DOHH2 (cell line): ENCODE data around the gene SMPDL3A.

ENCODE experiments used
- H3F3A ChIP-seq: fragments of 200-600 bp; sonication (generic), shearing (Covaris generic); 2 replicates; pipeline ENCODE4 v1.6.0; 2016; ENCODE audit warnings: antibody characterized with exemption, mild to moderate bottlenecking; ENCODE audit not compliant: control insufficient read depth, insufficient read depth
- H3K27ac ChIP-seq: fragments of 200-600 bp; sonication (generic); 2 replicates; pipeline ENCODE4 v1.5.1; 2014; ENCODE audit warnings: low read depth, mild to moderate bottlenecking, low read length, moderate library complexity
- H3K27me3 ChIP-seq: fragments of 200-600 bp; sonication (generic); 2 replicates; pipeline ENCODE4 v1.6.1; 2014; ENCODE audit warnings: mild to moderate bottlenecking, low read length, mixed read lengths; ENCODE audit not compliant: control insufficient read depth
- H3K36me3 ChIP-seq: fragments of 200-600 bp; sonication (generic); 2 replicates; pipeline ENCODE4 v1.6.1; 2014; ENCODE audit warnings: mild to moderate bottlenecking, low read length, moderate library complexity, mixed read lengths; ENCODE audit not compliant: control insufficient read depth
- H3K4me1 ChIP-seq: fragments of 200-600 bp; sonication (generic); 2 replicates; pipeline ENCODE4 v1.6.1; 2014; ENCODE audit warnings: mild to moderate bottlenecking, low read length, mixed read lengths; ENCODE audit not compliant: control insufficient read depth
- H3K4me2 ChIP-seq: fragments of 200-600 bp; sonication (generic); 2 replicates; pipeline ENCODE4 v1.6.0; 2014; ENCODE audit warnings: mild to moderate bottlenecking, low read length, moderate library complexity
- H3K4me3 ChIP-seq: fragments of 200-600 bp; sonication (generic); 2 replicates; pipeline ENCODE4 v1.5.1; 2014; ENCODE audit warnings: mild to moderate bottlenecking, low read length, mixed read lengths
- H3K79me2 ChIP-seq: fragments of 200-600 bp; sonication (generic); 2 replicates; pipeline ENCODE4 v1.6.1; 2014; ENCODE audit warnings: mild to moderate bottlenecking, low read length, mixed read lengths; ENCODE audit not compliant: control insufficient read depth
- H3K9me2 ChIP-seq: fragments of 200-600 bp; sonication (generic); replicated peaks from 2 replicates; pipeline ENCODE4 v1.6.1; 2014; ENCODE audit warnings: mild to moderate bottlenecking, low read length, mixed read lengths; ENCODE audit not compliant: control insufficient read depth
- H3K9me3 ChIP-seq: fragments of 200-600 bp; sonication (generic); 2 replicates; pipeline ENCODE4 v1.6.1; 2014; ENCODE audit warnings: antibody characterized with exemption, low read length, mixed read lengths; ENCODE audit not compliant: control insufficient read depth, insufficient read depth
- H4K20me1 ChIP-seq: fragments of 200-600 bp; sonication (generic); 2 replicates; pipeline ENCODE4 v1.6.0; 2014; ENCODE audit warnings: low read depth, mild to moderate bottlenecking, antibody characterized with exemption, low read length, moderate library complexity; ENCODE audit not compliant: control insufficient read depth, insufficient read depth
- EZH2phosphoT487 ChIP-seq: fragments of 200-600 bp; sonication (generic); IDR thresholded peaks from 2 replicates; pipeline ENCODE4 v1.6.1; 2017; ENCODE audit warnings: borderline replicate concordance, mild to moderate bottlenecking, antibody characterized with exemption, low read length, moderate library complexity, mixed read lengths
- TF ChIP-seq, protein P1 (sequence below): fragments of 200-600 bp; sonication (generic); IDR thresholded peaks from one replicate; pipeline ENCODE4 v1.5.1; 2014; ENCODE audit warnings: antibody characterized with exemption, mild to moderate bottlenecking, low read depth, low read length; ENCODE audit not compliant: poor library complexity, severe bottlenecking

SMPDL3A gene

GRCh38 chr6:122785891-122786290, 3.2 kb upstream of the SMPDL3A start:
- Histone ChIP-seq H3K4me3 (no peak overlapping the region), H3F3A (no peaks in the 10 kb centered on the region), H3K79me2 (no peaks in the 10 kb centered on the region), H4K20me1 (no peaks in the 10 kb centered on the region), H3K27ac (no peak overlapping the region), H3K9me3 (no peaks in the 10 kb centered on the region), H3K4me2 (no peak overlapping the region), H3K27me3 (peaks cover 29% of the 10 kb centered on the region), H3K4me1 (no peaks in the 10 kb centered on the region), H3K9me2 (no peaks in the 10 kb centered on the region), H3K36me3 (no peaks in the 10 kb centered on the region)
- TF ChIP-seq EZH2phosphoT487 = no peak
- TF ChIP-seq, protein P1, sequence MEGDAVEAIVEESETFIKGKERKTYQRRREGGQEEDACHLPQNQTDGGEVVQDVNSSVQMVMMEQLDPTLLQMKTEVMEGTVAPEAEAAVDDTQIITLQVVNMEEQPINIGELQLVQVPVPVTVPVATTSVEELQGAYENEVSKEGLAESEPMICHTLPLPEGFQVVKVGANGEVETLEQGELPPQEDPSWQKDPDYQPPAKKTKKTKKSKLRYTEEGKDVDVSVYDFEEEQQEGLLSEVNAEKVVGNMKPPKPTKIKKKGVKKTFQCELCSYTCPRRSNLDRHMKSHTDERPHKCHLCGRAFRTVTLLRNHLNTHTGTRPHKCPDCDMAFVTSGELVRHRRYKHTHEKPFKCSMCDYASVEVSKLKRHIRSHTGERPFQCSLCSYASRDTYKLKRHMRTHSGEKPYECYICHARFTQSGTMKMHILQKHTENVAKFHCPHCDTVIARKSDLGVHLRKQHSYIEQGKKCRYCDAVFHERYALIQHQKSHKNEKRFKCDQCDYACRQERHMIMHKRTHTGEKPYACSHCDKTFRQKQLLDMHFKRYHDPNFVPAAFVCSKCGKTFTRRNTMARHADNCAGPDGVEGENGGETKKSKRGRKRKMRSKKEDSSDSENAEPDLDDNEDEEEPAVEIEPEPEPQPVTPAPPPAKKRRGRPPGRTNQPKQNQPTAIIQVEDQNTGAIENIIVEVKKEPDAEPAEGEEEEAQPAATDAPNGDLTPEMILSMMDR = no peak

GRCh38 chr6:122787721-122788120, 1.3 kb upstream of the SMPDL3A start:
- H3K4me2 ChIP-seq = no peak overlapping the region
- no peaks in the 10 kb centered on the region for H3K36me3 ChIP-seq
- H3K79me2 ChIP-seq = no peaks in the 10 kb centered on the region
- H3K9me3 ChIP-seq = no peaks in the 10 kb centered on the region
- H3F3A ChIP-seq = no peaks in the 10 kb centered on the region
- no peaks in the 10 kb centered on the region for H3K4me1 ChIP-seq
- no peak overlapping the region for H3K4me3 ChIP-seq
- H4K20me1 ChIP-seq = no peaks in the 10 kb centered on the region
- no peak overlapping the region for H3K27ac ChIP-seq
- no peak for TF ChIP-seq EZH2phosphoT487
- TF ChIP-seq, protein P1 = no peak
- no peaks in the 10 kb centered on the region for H3K9me2 ChIP-seq
- peaks cover 32% of the 10 kb centered on the region for H3K27me3 ChIP-seq

DNA sequence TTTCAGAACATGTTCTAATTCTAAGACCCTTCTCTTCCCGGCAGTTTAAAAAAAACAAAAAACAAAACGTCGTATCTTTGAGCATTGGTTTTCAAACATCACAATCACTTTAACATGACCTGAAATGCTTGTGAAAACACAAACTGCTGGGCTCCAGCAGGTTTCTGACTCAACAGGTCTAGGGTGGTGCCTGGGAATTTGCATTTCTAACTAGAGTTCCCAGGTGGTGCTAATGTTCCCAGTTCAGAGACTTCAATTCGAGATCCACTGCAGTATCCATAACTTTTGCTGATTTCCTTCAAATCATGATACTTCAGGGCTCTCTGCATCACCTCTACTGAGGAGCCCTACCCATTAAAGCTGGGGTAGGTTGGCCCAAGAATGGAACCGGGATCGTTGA, 850 bp upstream of the SMPDL3A start:
- peaks cover 32% of the 10 kb centered on the region for H3K27me3 ChIP-seq
- no peaks in the 10 kb centered on the region for H3K36me3 ChIP-seq
- no peak overlapping the region for H3K4me2 ChIP-seq
- no peaks in the 10 kb centered on the region for H3K79me2 ChIP-seq
- H3K9me3 ChIP-seq = no peaks in the 10 kb centered on the region
- H3K4me1 ChIP-seq = no peaks in the 10 kb centered on the region
- no peak overlapping the region for H3K4me3 ChIP-seq
- no peaks in the 10 kb centered on the region for H3F3A ChIP-seq
- TF ChIP-seq, protein P1 = no peak
- no peak for TF ChIP-seq EZH2phosphoT487
- no peaks in the 10 kb centered on the region for H3K9me2 ChIP-seq
- no peaks in the 10 kb centered on the region for H4K20me1 ChIP-seq
- no peak overlapping the region for H3K27ac ChIP-seq
